ENCODE measurements around the gene PRR30. TPM values are rescaled to one million over a fixed set of nuclear protein-coding genes. Genes with fewer than 3 reads are reported as not detected.
"Not testable (repeated sequence)": the region's sequence is repeated elsewhere in the genome, so short reads cannot be mapped to it uniquely, and the experiment has no call there.

The PRR30 gene
- total RNA-seq, 1 donor: not detected

GRCh38 chr2:27122791-27123190, 16.4 kb downstream of the PRR30 start:
- TF ChIP-seq, protein P1, sequence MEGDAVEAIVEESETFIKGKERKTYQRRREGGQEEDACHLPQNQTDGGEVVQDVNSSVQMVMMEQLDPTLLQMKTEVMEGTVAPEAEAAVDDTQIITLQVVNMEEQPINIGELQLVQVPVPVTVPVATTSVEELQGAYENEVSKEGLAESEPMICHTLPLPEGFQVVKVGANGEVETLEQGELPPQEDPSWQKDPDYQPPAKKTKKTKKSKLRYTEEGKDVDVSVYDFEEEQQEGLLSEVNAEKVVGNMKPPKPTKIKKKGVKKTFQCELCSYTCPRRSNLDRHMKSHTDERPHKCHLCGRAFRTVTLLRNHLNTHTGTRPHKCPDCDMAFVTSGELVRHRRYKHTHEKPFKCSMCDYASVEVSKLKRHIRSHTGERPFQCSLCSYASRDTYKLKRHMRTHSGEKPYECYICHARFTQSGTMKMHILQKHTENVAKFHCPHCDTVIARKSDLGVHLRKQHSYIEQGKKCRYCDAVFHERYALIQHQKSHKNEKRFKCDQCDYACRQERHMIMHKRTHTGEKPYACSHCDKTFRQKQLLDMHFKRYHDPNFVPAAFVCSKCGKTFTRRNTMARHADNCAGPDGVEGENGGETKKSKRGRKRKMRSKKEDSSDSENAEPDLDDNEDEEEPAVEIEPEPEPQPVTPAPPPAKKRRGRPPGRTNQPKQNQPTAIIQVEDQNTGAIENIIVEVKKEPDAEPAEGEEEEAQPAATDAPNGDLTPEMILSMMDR (IDR thresholded peaks at IDR 0.05; ENCODE audit: insufficient read depth, low read length): no peak
- no peak for DNase-seq (ENCODE audit: low read depth)

GRCh38 chr2:27121906-27122305, 17.3 kb downstream of the PRR30 start:
- TF ChIP-seq, protein P1 (IDR thresholded peaks at IDR 0.05; ENCODE audit: insufficient read depth, low read length): no peak
- DNase-seq (ENCODE audit: low read depth): no peak
- H3K4me3 ChIP-seq (ENCODE audit: low read depth, low read length): no peak overlapping the region

More at GRCh38 chr2:27122791-27123190, 16.4 kb downstream of the PRR30 start:
- H3K4me3 ChIP-seq (ENCODE audit: low read depth, low read length): no peak overlapping the region

DNA sequence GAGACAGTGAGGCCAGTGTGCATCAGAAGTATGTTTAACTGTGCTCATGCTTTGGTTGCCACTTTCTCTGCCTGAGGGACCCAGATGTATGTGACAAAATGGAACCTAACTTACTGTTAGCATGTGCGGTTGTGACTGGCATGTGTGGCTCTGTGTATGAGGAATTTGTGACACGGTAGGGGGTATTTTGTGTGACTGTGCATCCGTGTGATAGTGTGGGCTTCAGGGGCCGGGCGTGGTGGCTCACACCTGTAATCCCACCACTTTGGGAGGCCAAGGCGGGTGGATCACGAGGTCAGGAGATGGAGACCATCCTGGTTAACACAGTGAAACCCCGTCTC, 19.9 kb downstream of the PRR30 start:
- DNase-seq (ENCODE audit: low read depth): not testable (repeated sequence)
- peak overlapping the region; percentile 67 for H3K4me3 ChIP-seq (ENCODE audit: low read depth, low read length)

GRCh38 chr2:27118525-27119329, 20.5 kb downstream of the PRR30 start, which contains the start of gene CGREF1:
CGREF1 (minus strand) TSS chr2:27119128; CDS start chr2:27104366, 14,762 bp downstream.
- peak within 1 kb of the TSS; percentile 67 for H3K4me3 ChIP-seq (ENCODE audit: low read depth, low read length)
- TF ChIP-seq, protein P1 (IDR thresholded peaks at IDR 0.05; ENCODE audit: insufficient read depth, low read length): no peak
- DNase-seq (ENCODE audit: low read depth): no peak

GRCh38 chr2:27117995-27118524, 21.1 kb downstream of the PRR30 start:
- no peak for DNase-seq (ENCODE audit: low read depth)
- peak overlapping the region; percentile 67 for H3K4me3 ChIP-seq (ENCODE audit: low read depth, low read length)
- TF ChIP-seq, protein P1 (IDR thresholded peaks at IDR 0.05; ENCODE audit: insufficient read depth, low read length): no peak

DNA sequence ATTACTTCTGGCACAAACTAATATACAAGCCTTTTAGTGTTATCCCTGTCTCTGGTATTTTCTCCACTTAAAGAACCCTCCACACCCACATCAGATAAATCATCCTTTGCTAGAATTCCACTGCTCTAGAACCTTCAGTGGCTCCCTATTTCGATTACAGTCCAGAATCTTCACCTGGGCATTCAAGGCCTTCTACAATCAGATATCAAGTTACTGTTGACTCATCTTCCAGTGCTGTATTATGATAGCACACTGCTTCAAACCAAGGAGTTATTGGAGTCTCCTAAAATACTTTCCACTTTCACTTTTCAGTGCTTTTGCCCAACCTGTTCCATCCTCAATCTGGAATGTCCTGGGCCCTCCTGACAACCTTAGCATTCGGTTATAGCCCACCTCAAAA, 23.7 kb downstream of the PRR30 start:
- TF ChIP-seq, protein P1 (IDR thresholded peaks at IDR 0.05; ENCODE audit: insufficient read depth, low read length): no peak

GRCh38 chr2:27111392-27112078, 27.7 kb downstream of the PRR30 start:
- DNase-seq (ENCODE audit: low read depth); H3K4me3 ChIP-seq (ENCODE audit: low read depth, low read length): not testable (repeated sequence)

More for the DNA sequence above, 23.7 kb downstream of the PRR30 start:
- DNase-seq (ENCODE audit: low read depth): no peak
- no peak overlapping the region for H3K4me3 ChIP-seq (ENCODE audit: low read depth, low read length)

- H3K4me3 ChIP-seq (ENCODE audit: low read depth, low read length); DNase-seq (ENCODE audit: low read depth): not testable (repeated sequence)
Observed at GRCh38 chr2:27110603-27111352, 28.4 kb downstream of the PRR30 start.

All from fibroblast of the aortic adventitia (primary cell).